B cell (primary cell): ENCODE measurements around the gene HARS2.

Experiments
- EZH2 ChIP-seq: IDR thresholded peaks from 2 replicates; pipeline ENCODE4 v1.6.1; 2012; ENCODE audit warnings: borderline replicate concordance, low read depth, mild to moderate bottlenecking, moderate library complexity, low read length; ENCODE audit not compliant: insufficient read depth, poor library complexity, severe bottlenecking
- TF ChIP-seq, protein P1 (sequence below): fragments of 200-600 bp; IDR thresholded peaks from one replicate; pipeline ENCODE4 v1.8.0; 2022; ENCODE audit warnings: antibody characterized with exemption, mild to moderate bottlenecking

GRCh38 chr5:140677947-140678346 lies 13.3 kb upstream of the HARS2 start:
- TF ChIP-seq, protein P1, sequence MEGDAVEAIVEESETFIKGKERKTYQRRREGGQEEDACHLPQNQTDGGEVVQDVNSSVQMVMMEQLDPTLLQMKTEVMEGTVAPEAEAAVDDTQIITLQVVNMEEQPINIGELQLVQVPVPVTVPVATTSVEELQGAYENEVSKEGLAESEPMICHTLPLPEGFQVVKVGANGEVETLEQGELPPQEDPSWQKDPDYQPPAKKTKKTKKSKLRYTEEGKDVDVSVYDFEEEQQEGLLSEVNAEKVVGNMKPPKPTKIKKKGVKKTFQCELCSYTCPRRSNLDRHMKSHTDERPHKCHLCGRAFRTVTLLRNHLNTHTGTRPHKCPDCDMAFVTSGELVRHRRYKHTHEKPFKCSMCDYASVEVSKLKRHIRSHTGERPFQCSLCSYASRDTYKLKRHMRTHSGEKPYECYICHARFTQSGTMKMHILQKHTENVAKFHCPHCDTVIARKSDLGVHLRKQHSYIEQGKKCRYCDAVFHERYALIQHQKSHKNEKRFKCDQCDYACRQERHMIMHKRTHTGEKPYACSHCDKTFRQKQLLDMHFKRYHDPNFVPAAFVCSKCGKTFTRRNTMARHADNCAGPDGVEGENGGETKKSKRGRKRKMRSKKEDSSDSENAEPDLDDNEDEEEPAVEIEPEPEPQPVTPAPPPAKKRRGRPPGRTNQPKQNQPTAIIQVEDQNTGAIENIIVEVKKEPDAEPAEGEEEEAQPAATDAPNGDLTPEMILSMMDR = no peak
- no peak for TF ChIP-seq EZH2
